Upper lobe of right lung (tissue), 1 donor: ENCODE results near the gene PC. TPM values are rescaled to one million over a fixed set of nuclear protein-coding genes. Genes with fewer than 3 reads are reported as not detected.

Experiments
- ATAC-seq: fragments of 200-7000 bp; cut with Tn5 transposase; one replicate; pipeline ENCODE4 v1.9.1; 2020; ENCODE audit warnings: mild to moderate bottlenecking, moderate library complexity
- DNase-seq: peaks from one replicate; pipeline ENCODE4 v3.0.0-alpha.2; 2020
- H3K27ac ChIP-seq: fragments of 200-600 bp; one replicate; pipeline ENCODE4 v1.8.0; 2022
- H3K27me3 ChIP-seq: fragments of 200-600 bp; one replicate; pipeline ENCODE4 v1.8.0; 2022; ENCODE audit warnings: mild to moderate bottlenecking
- H3K36me3 ChIP-seq: fragments of 200-600 bp; one replicate; pipeline ENCODE4 v1.8.0; 2022
- H3K4me1 ChIP-seq: fragments of 200-600 bp; one replicate; pipeline ENCODE4 v1.8.0; 2022
- H3K4me3 ChIP-seq: fragments of 200-600 bp; one replicate; pipeline ENCODE4 v1.8.0; 2022; ENCODE audit warnings: mild to moderate bottlenecking
- H3K9me3 ChIP-seq: fragments of 200-600 bp; one replicate; pipeline ENCODE4 v1.8.0; 2022
- CTCF ChIP-seq: fragments of 200-600 bp; IDR thresholded peaks from one replicate; pipeline ENCODE4 v1.8.0; 2022; ENCODE audit warnings: antibody characterized with exemption
- intact Hi-C: fragments of 100-400 bp; cut with DNase I; formaldehyde crosslinking; loops from one replicate; pipeline ENCODE4 v1.11.0; 2022
- total RNA-seq: library from RNA; stranded (reverse); fragmentation: NEBNext Ultra II Directional; extraction: Animal tissue kit (Norgen Biotek cat#: 25700); gene quantifications from one replicate; pipeline ENCODE4 v1.2.1, GENCODE V29; 2021
- donor health status: DM: no; HTN: yes; CAD: no; lungs with severe emphysema.

Gene PC
- total RNA-seq, 1 donor from 2014 or later = 12.7 TPM

GRCh38 chr11:66855574-66856495, 102.3 kb downstream of the PC start:
- Histone ChIP-seq H3K27ac (peak overlapping the region; percentile 91), H3K36me3 (no peaks in the 10 kb centered on the region), H3K4me1 (peaks cover 6% of the 10 kb centered on the region), H3K4me3 (peak overlapping the region; percentile 71), H3K9me3 (no peaks in the 10 kb centered on the region), H3K27me3 (no peaks in the 10 kb centered on the region)
- peak; percentile 93 for ATAC-seq
- TF ChIP-seq CTCF = no peak
- intact Hi-C loops = no loop called here
- DNase-seq = peak; percentile 98

- Histone ChIP-seq H3K4me1 (peaks cover 6% of the 10 kb centered on the region), H3K27ac (no peak overlapping the region), H3K9me3 (no peaks in the 10 kb centered on the region), H3K27me3 (no peaks in the 10 kb centered on the region), H3K4me3 (no peak overlapping the region), H3K36me3 (no peaks in the 10 kb centered on the region)
- no peak for ATAC-seq
- intact Hi-C loops = no loop called here
- no peak for TF ChIP-seq CTCF
- peak; percentile 51 for DNase-seq
Measured at GRCh38 chr11:66854729-66855211, 103.4 kb downstream of the PC start.

GRCh38 chr11:66854231-66854661, 103.9 kb downstream of the PC start:
- no peaks in the 10 kb centered on the region for H3K36me3 ChIP-seq
- no peaks in the 10 kb centered on the region for H3K27me3 ChIP-seq
- H3K4me3 ChIP-seq = no peak overlapping the region
- ATAC-seq (no peak), DNase-seq (peak; percentile 49)
- peaks cover 6% of the 10 kb centered on the region for H3K4me1 ChIP-seq
- no peaks in the 10 kb centered on the region for H3K9me3 ChIP-seq
- TF ChIP-seq CTCF = no peak
- intact Hi-C loops = no loop called here
- H3K27ac ChIP-seq = no peak overlapping the region

- ATAC-seq (no peak), DNase-seq (peak; percentile 59)
- Histone ChIP-seq H3K27ac (no peak overlapping the region), H3K9me3 (no peaks in the 10 kb centered on the region), H3K4me3 (no peak overlapping the region), H3K27me3 (no peaks in the 10 kb centered on the region), H3K36me3 (no peaks in the 10 kb centered on the region), H3K4me1 (peaks cover 6% of the 10 kb centered on the region)
- no peak for TF ChIP-seq CTCF
- intact Hi-C loops = no loop called here
Measured at GRCh38 chr11:66853242-66854229, 104.6 kb downstream of the PC start.

- H3K36me3 ChIP-seq = peaks cover 7% of the 10 kb centered on the region
- intact Hi-C loops = no loop called here
- DNase-seq (peak; percentile 59), ATAC-seq (no peak)
- no peaks in the 10 kb centered on the region for H3K9me3 ChIP-seq
- no peaks in the 10 kb centered on the region for H3K27me3 ChIP-seq
- peaks cover 6% of the 10 kb centered on the region for H3K4me1 ChIP-seq
- no peak for TF ChIP-seq CTCF
- H3K27ac ChIP-seq = no peak overlapping the region
- no peak overlapping the region for H3K4me3 ChIP-seq
Measured at GRCh38 chr11:66852466-66853241, 105.5 kb downstream of the PC start.
